Endothelial cell of umbilical vein (primary cell): ENCODE data around the gene TMEM97.

Experiments
- EZH2 ChIP-seq: IDR thresholded peaks from 2 replicates; pipeline ENCODE4 v1.6.1; 2012; ENCODE audit warnings: borderline replicate concordance, low read depth, mild to moderate bottlenecking, moderate library complexity, low read length, inconsistent platforms; ENCODE audit not compliant: severe bottlenecking
- GATA2 ChIP-seq: IDR thresholded peaks from 2 replicates; pipeline ENCODE4 v1.7.0; 2011; ENCODE audit warnings: low read depth, mild to moderate bottlenecking, moderate library complexity, mixed read lengths, low read length; ENCODE audit not compliant: insufficient read length, insufficient read depth
- JUN ChIP-seq: IDR thresholded peaks from 2 replicates; pipeline ENCODE4 v1.6.1; 2011; ENCODE audit warnings: borderline replicate concordance, low read depth; ENCODE audit not compliant: insufficient read length, insufficient read depth
- MYC ChIP-seq: IDR thresholded peaks from one replicate; pipeline ENCODE4 v1.6.1; 2011; ENCODE audit warnings: mild to moderate bottlenecking, low read depth, low read length
- POLR2A ChIP-seq: IDR thresholded peaks from 2 replicates; pipeline ENCODE4 v1.6.1; 2012; ENCODE audit warnings: low read depth, mild to moderate bottlenecking, control low read depth, low read length
- POLR2AphosphoS5 ChIP-seq: IDR thresholded peaks from 2 replicates; pipeline ENCODE4 v1.6.1; 2012; ENCODE audit warnings: low read depth, mild to moderate bottlenecking, control low read depth, low read length, moderate library complexity; ENCODE audit not compliant: insufficient read depth
- TF ChIP-seq, protein P1 (sequence below), 2 donors: IDR thresholded peaks; 1 replicate in 1 of 2; 2 replicates in 1 of 2; pipeline ENCODE4 v1.5.1; 2011; ENCODE audit warnings: low read length in 2 of 2, mild to moderate bottlenecking in 2 of 2, moderate library complexity in 2 of 2, control low read depth in 1 of 2, inconsistent platforms in 1 of 2, low read depth in 1 of 2; ENCODE audit not compliant: insufficient read depth in 1 of 2; ENCODE audit errors: extremely low read depth in 1 of 2
- TF ChIP-seq, protein P2 (sequence below): IDR thresholded peaks from 2 replicates; pipeline ENCODE4 v1.6.1; 2011; ENCODE audit not compliant: insufficient read depth, insufficient read length

DNA sequence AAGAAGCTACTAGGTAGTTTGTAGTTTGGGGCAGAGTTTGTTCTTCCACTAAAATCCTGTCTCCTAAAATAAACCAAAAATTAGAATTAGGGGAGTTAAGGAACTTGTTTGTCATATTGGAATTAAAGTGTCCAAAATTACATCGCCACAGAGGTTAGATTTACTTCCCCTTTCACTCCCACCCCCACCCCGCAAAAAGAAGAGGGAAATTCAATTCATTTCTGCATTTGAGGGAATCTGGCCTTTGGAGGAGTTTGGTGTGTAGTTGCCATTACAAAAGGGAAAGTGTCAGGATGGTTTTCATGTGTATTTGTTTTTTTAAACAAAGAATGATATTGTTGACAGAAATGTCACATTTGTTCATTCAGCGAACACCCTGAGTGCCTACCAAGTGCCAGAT is 5.8 kb downstream of the TMEM97 start:
- TF ChIP-seq EZH2 = no peak
- TF ChIP-seq, protein P1, sequence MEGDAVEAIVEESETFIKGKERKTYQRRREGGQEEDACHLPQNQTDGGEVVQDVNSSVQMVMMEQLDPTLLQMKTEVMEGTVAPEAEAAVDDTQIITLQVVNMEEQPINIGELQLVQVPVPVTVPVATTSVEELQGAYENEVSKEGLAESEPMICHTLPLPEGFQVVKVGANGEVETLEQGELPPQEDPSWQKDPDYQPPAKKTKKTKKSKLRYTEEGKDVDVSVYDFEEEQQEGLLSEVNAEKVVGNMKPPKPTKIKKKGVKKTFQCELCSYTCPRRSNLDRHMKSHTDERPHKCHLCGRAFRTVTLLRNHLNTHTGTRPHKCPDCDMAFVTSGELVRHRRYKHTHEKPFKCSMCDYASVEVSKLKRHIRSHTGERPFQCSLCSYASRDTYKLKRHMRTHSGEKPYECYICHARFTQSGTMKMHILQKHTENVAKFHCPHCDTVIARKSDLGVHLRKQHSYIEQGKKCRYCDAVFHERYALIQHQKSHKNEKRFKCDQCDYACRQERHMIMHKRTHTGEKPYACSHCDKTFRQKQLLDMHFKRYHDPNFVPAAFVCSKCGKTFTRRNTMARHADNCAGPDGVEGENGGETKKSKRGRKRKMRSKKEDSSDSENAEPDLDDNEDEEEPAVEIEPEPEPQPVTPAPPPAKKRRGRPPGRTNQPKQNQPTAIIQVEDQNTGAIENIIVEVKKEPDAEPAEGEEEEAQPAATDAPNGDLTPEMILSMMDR (IDR thresholded peaks at IDR 0.05; ENCODE audit: extremely low read depth in 1 of 2, insufficient read depth in 1 of 2, low read depth in 1 of 2, low read length in 2 of 2) = no peak
- TF ChIP-seq, protein P2, sequence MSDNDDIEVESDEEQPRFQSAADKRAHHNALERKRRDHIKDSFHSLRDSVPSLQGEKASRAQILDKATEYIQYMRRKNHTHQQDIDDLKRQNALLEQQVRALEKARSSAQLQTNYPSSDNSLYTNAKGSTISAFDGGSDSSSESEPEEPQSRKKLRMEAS = no peak
- TF ChIP-seq POLR2A = no peak
- no peak for TF ChIP-seq POLR2AphosphoS5
- TF ChIP-seq GATA2 = no peak
- TF ChIP-seq MYC = no peak
- no peak for TF ChIP-seq JUN
